ENCODE data around the gene ABHD8. TPM values are rescaled to one million over a fixed set of nuclear protein-coding genes. Genes with fewer than 3 reads are reported as not detected.

Gene ABHD8
- total and polyA plus RNA-seq, 3 donors from 2014 or later = 27.1 to 70.7 (median 49.1) TPM

DNA sequence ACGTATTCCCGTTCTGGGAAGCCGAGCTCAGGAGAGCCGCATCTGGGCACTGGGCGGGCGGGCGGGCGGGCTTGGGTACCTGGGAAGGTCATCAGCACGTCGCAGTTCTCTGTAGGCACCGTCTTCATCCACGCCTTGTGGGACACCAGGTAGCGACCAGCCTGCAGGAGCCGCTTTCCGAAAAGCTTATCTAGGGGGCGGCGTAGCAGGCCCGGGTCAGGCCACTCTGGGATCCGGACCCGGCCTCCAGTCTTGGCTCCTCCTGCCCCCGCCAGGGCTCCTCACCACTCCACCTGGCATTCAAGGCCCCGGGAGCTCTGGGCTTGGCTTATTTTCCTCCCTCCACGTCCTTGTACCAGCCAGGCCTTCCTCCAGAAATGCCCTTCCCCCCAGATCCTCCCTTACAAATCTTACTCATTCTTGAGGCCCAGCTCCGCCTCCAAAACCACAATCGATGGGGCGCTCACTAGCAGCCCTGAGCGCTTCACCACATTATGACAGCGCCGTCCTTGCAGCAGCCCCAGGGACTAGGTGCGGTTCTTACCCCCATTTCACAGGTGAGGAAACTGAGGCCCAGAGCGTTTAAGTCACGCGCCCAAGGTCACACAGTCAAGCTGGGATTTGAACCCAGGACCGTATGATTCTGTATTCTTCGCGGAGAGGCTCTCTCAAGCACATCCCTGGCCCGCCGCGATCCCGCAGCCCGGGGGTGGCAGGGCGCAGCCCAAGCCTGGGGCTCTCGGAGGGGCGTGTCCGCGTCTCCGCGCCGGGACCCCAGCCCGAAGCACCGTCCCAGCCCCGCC lies 30.6 kb upstream of the ABHD8 start:
- intact Hi-C loops (cut with DNase I; ENCODE audit: low total_unique reads) = no loop called here
- Histone ChIP-seq H3K27me3 (no peaks in the 10 kb centered on the region), H3K4me3 (peak overlapping the region; percentile 66 to 71), H3K9me3 (no peaks in the 10 kb centered on the region), H3K36me3 (ENCODE audit: low read depth, missing control alignments) (no peaks in the 10 kb centered on the region), H3K27ac (peak overlapping the region in 1 of 2 donors; percentile 50), H3K4me1 (peaks cover 22% of the 10 kb centered on the region)
- no peak for DNase-seq
- TF ChIP-seq, protein P1, sequence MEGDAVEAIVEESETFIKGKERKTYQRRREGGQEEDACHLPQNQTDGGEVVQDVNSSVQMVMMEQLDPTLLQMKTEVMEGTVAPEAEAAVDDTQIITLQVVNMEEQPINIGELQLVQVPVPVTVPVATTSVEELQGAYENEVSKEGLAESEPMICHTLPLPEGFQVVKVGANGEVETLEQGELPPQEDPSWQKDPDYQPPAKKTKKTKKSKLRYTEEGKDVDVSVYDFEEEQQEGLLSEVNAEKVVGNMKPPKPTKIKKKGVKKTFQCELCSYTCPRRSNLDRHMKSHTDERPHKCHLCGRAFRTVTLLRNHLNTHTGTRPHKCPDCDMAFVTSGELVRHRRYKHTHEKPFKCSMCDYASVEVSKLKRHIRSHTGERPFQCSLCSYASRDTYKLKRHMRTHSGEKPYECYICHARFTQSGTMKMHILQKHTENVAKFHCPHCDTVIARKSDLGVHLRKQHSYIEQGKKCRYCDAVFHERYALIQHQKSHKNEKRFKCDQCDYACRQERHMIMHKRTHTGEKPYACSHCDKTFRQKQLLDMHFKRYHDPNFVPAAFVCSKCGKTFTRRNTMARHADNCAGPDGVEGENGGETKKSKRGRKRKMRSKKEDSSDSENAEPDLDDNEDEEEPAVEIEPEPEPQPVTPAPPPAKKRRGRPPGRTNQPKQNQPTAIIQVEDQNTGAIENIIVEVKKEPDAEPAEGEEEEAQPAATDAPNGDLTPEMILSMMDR (IDR thresholded peaks at IDR 0.05) = no peak
- no peak for TF ChIP-seq POLR2A (IDR thresholded peaks at IDR 0.05)
- WGBS, 2 donors = 22 to 43% methylated on average over 18 to 31 of the region's 52 CpGs

DNA sequence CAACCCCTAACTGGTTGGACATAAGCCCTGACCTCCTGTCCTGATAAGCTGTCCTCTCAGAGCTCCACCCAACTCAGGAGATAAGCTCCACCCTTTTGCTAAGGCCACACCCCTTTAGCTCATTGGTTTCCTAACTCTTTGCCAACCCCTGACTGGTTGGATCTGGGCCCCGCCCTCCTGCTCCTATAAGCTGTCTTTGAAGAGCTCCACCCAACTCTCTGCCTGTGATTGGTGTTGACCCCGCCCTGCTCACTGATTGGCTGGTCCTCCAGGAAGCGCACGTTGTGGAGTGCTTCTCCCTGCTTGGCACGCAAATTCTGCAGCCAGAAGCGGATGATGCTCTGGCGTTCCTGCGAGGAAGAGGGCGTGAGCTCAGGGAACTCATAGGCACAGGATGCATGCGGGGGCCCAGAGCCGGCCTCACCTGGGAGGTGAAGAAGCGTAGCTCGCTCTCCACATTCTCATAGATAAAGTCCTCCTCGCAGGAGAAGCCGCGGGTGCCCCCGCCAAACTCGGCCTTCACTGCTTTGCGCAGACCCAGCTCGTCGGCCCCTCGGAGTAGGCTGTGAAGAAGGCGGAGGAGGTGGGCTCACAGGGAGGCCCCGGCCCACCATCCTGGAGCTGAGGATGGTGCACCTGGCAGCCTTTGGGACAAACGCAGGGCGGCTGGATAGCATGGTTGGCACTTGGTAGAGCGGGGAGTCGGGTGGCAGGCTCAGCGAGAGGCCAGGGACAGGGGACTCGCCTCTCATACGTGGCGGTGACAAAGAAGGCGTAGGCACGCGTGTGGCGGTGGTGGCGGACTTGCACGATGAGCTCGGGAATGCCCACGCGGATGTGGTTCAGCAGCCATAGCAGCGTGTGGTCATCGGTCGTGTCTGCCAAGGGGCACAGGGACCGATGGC lies 29.7 kb upstream of the ABHD8 start:
- H3K36me3 ChIP-seq (ENCODE audit: low read depth, missing control alignments) = no peaks in the 10 kb centered on the region
- H3K4me3 ChIP-seq = peak overlapping the region in 1 of 2 donors; percentile 20
- H3K9me3 ChIP-seq = no peaks in the 10 kb centered on the region
- no peak for TF ChIP-seq POLR2A (IDR thresholded peaks at IDR 0.05)
- TF ChIP-seq, protein P1 (IDR thresholded peaks at IDR 0.05) = no peak
- intact Hi-C loops (cut with DNase I; ENCODE audit: low total_unique reads) = no loop called here
- H3K27ac ChIP-seq = no peak overlapping the region
- H3K27me3 ChIP-seq = no peaks in the 10 kb centered on the region
- peaks cover 19% of the 10 kb centered on the region for H3K4me1 ChIP-seq
- peak; percentile 85 for DNase-seq
- WGBS, 2 donors = 68 to 69% methylated on average over 32 to 44 of the region's 45 CpGs

DNA sequence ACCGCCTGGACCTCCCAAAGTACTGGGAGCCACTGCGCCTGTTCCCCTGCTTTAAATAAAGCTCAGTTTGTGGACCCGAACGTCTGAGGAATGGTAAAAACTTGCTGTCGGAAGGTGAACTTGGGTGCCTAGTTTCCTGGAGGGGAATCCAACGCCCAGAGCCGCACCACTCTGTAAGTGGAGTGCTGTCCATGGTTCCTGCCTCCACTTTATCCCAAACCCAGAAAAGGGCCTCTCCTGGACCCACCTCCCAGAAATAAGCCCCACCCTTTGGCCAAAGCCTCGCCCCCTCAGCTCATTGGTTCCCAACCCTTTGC lies 29.1 kb upstream of the ABHD8 start:
- whole genome bisulfite sequencing, 2 donors = 74 to 90% methylated on average over 8 of the region's 8 CpGs
- no peak overlapping the region for H3K27ac ChIP-seq
- DNase-seq = no peak
- no peak overlapping the region for H3K4me3 ChIP-seq
- H3K36me3 ChIP-seq (ENCODE audit: low read depth, missing control alignments) = no peaks in the 10 kb centered on the region
- TF ChIP-seq POLR2A (IDR thresholded peaks at IDR 0.05) = no peak
- TF ChIP-seq, protein P1 (IDR thresholded peaks at IDR 0.05) = no peak
- peaks cover 22% of the 10 kb centered on the region for H3K4me1 ChIP-seq
- intact Hi-C loops (cut with DNase I; ENCODE audit: low total_unique reads) = no loop called here
- H3K27me3 ChIP-seq = no peaks in the 10 kb centered on the region
- no peaks in the 10 kb centered on the region for H3K9me3 ChIP-seq

DNA sequence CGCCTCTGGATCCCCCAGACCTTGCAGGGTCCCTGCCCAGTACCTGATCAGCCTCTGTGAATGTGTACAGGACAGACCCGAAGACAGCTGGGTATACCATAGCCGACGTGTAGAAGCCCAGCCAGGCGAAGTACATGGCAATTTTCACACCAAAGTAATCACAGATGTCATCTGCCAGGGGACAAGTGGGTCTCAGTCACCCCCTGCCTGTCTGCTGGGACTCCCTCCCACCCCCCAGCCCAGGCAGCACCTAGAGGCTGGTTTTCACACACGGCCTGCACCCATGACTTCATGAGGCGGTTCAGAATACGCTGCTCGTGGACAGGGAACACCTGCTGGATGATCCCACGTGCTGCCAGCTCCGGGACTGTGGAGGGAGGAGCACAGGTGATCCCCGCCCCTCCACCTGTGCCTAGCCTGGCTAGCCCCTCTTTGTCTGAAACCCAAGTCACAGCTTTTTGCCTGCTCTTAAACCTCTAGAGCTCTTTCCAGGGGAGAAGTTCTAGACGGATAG lies 27.9 kb upstream of the ABHD8 start:
- no peak overlapping the region for H3K27ac ChIP-seq
- intact Hi-C loops (cut with DNase I; ENCODE audit: low total_unique reads) = no loop called here
- WGBS, 2 donors = 58 to 76% methylated on average over 12 to 13 of the region's 13 CpGs
- H3K27me3 ChIP-seq = no peaks in the 10 kb centered on the region
- TF ChIP-seq POLR2A (IDR thresholded peaks at IDR 0.05) = no peak
- TF ChIP-seq, protein P1 (IDR thresholded peaks at IDR 0.05) = no peak
- H3K4me3 ChIP-seq = no peak overlapping the region
- DNase-seq = no peak
- H3K36me3 ChIP-seq (ENCODE audit: low read depth, missing control alignments) = no peaks in the 10 kb centered on the region
- no peaks in the 10 kb centered on the region for H3K9me3 ChIP-seq
- peaks cover 30% of the 10 kb centered on the region for H3K4me1 ChIP-seq

All from testis (tissue), 3 donors.